PC-3 (cell line): ENCODE measurements around the gene ITGB1. TPM values are rescaled to one million over a fixed set of nuclear protein-coding genes. Genes with fewer than 3 reads are reported as not detected.
A peak's percentile ranks its signal among the peaks of the same experiment; 100 is the strongest.

ENCODE experiments used
- ATAC-seq: fragments of 200-7000 bp; cut with Tn5 transposase; 2 replicates; pipeline ENCODE4 v1.9.1; 2020; ENCODE audit warnings: mild to moderate bottlenecking, moderate library complexity
- BruUV-seq: library from RNA; stranded (reverse); fragments of 400-500 nt; replicated peaks from 2 replicates; lab custom pipeline; 2021; lab: Mats Ljungman, UMichigan
- CTCF ChIA-PET: fragments of 300-600 bp; sonication (Branson Sonifier 250); formaldehyde crosslinking; loops from one replicate; lab custom pipeline; 2022; ENCODE audit warnings: antibody characterized with exemption; lab: Charles Lee
- POLR2A ChIA-PET: fragments of 300-600 bp; sonication (Branson Sonifier 250); formaldehyde crosslinking; loops from one replicate; lab custom pipeline; 2022; ENCODE audit warnings: antibody characterized with exemption; ENCODE audit not compliant: unreplicated experiment; lab: Charles Lee
- DNase-seq: peaks from one replicate; pipeline ENCODE4 v3.0.0-alpha.2; 2015
- H2AFZ ChIP-seq: fragments of 300-600 bp; sonication (generic); 2 replicates; pipeline ENCODE4 v1.6.0; 2016; ENCODE audit warnings: antibody characterized with exemption, low read length
- H3F3A ChIP-seq: fragments of 300-600 bp; sonication (generic); one replicate; pipeline ENCODE4 v1.6.0; 2017; ENCODE audit warnings: antibody characterized with exemption, low read length, control low read depth, mild to moderate bottlenecking; ENCODE audit not compliant: unreplicated experiment
- H3K27ac ChIP-seq: fragments of 300-600 bp; sonication (generic); 2 replicates; pipeline ENCODE4 v1.5.1; 2016; ENCODE audit warnings: mild to moderate bottlenecking, low read length
- H3K27me3 ChIP-seq: fragments of 300-600 bp; sonication (generic); 2 replicates; pipeline ENCODE4 v1.6.1; 2016; ENCODE audit warnings: low read length, mixed read lengths
- H3K36me3 ChIP-seq: fragments of 300-600 bp; sonication (generic); 2 replicates; pipeline ENCODE4 v1.6.1; 2016; ENCODE audit warnings: low read depth, mixed run types, low read length, mixed read lengths
- H3K4me1 ChIP-seq: fragments of 300-600 bp; sonication (generic); 2 replicates; pipeline ENCODE4 v1.5.1; 2016; ENCODE audit warnings: low read length; ENCODE audit not compliant: insufficient read depth
- H3K4me2 ChIP-seq: fragments of 300-600 bp; sonication (generic); 2 replicates; pipeline ENCODE4 v1.6.0; 2016; ENCODE audit warnings: low read length
- H3K4me3 ChIP-seq: fragments of 300-600 bp; sonication (generic); 2 replicates; pipeline ENCODE4 v1.5.1; 2016; ENCODE audit warnings: mild to moderate bottlenecking, low read length, mixed read lengths
- H3K79me2 ChIP-seq: fragments of 300-600 bp; sonication (generic); 2 replicates; pipeline ENCODE4 v1.6.1; 2017; ENCODE audit warnings: low read length, mixed read lengths
- H3K9ac ChIP-seq: fragments of 300-600 bp; sonication (generic); 2 replicates; pipeline ENCODE4 v1.6.0; 2016; ENCODE audit warnings: mild to moderate bottlenecking, low read length
- H3K9me2 ChIP-seq: fragments of 300-600 bp; sonication (generic); replicated peaks from 2 replicates; pipeline ENCODE4 v1.6.1; 2016; ENCODE audit warnings: mixed run types, low read length, mixed read lengths
- H3K9me3 ChIP-seq: fragments of 300-600 bp; sonication (generic); 2 replicates; pipeline ENCODE4 v1.6.1; 2016; ENCODE audit warnings: low read length, mixed read lengths
- H4K20me1 ChIP-seq: fragments of 300-600 bp; sonication (generic); 2 replicates; pipeline ENCODE4 v1.6.1; 2016; ENCODE audit warnings: low read length, mixed read lengths
- EZH2 ChIP-seq: fragments of 300-600 bp; sonication (generic); IDR thresholded peaks from one replicate; pipeline ENCODE4 v1.6.1; 2017; ENCODE audit warnings: antibody characterized with exemption, mild to moderate bottlenecking, low read length; ENCODE audit not compliant: unreplicated experiment
- EZH2phosphoT487 ChIP-seq: fragments of 300-600 bp; sonication (generic); IDR thresholded peaks from 2 replicates; pipeline ENCODE4 v1.6.1; 2018; ENCODE audit warnings: mild to moderate bottlenecking, antibody characterized with exemption, low read length, borderline replicate concordance
- intact Hi-C: fragments of 100-400 bp; cut with micrococcal nuclease; formaldehyde crosslinking; loops from 2 replicates; pipeline ENCODE4 v1.9.0; 2023
- total RNA-seq: library from RNA; depleted of rRNA; stranded (reverse); fragments of >200 nt; gene quantifications from 2 replicates; pipeline ENCODE4 v1.2.3, GENCODE V29; 2014
- TF ChIP-seq, protein P1 (sequence below): fragments of 300-600 bp; sonication (generic); conservative IDR thresholded peaks from 2 replicates; pipeline ENCODE4 v1.5.1; 2017; ENCODE audit warnings: antibody characterized with exemption, low read depth, mild to moderate bottlenecking, low read length

The ITGB1 gene
- total RNA-seq, 1 experiment from 2014 or later = 1,010 TPM

DNA sequence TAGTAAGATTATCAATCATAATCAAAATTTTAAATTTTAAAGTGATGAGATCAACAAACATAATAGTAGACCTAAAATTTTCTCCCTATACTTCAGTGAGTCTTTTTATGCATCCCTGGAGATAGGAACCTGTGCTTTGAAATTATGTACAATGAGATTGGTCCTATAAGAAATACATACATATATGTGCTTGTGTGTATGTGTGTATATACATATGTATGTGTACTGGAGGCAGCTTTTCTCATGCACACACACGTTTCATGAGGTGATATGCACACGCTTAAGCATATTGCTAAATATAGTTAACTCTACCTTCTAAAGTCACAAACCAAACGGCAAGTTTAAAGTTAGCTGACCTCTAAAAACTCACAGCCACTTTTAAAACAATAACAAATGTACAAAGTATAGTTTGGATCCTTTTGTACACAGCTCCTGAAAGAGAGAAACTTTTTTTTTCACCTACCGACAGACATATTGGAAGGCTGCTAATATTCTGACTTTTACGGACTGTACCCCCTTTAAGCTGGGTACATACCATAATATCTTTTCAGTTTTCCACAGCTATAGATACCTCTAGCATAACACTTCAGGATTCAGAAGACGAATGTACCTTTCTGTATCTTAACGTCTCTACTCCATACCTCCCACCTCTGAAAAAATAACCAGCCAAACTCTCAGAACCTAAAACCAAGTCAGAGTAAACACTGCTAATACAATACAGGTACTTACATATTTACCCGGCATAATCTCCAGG is 3.3 kb downstream of the ITGB1 start:
- peaks cover 68% of the 10 kb centered on the region for H3K4me1 ChIP-seq
- no peak for TF ChIP-seq EZH2
- TF ChIP-seq, protein P1, sequence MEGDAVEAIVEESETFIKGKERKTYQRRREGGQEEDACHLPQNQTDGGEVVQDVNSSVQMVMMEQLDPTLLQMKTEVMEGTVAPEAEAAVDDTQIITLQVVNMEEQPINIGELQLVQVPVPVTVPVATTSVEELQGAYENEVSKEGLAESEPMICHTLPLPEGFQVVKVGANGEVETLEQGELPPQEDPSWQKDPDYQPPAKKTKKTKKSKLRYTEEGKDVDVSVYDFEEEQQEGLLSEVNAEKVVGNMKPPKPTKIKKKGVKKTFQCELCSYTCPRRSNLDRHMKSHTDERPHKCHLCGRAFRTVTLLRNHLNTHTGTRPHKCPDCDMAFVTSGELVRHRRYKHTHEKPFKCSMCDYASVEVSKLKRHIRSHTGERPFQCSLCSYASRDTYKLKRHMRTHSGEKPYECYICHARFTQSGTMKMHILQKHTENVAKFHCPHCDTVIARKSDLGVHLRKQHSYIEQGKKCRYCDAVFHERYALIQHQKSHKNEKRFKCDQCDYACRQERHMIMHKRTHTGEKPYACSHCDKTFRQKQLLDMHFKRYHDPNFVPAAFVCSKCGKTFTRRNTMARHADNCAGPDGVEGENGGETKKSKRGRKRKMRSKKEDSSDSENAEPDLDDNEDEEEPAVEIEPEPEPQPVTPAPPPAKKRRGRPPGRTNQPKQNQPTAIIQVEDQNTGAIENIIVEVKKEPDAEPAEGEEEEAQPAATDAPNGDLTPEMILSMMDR = no peak
- TF ChIP-seq EZH2phosphoT487 = no peak
- ATAC-seq (no peak), DNase-seq (peak; percentile 46)
- peaks cover 47% of the 10 kb centered on the region for H3K36me3 ChIP-seq
- peaks cover 95% of the 10 kb centered on the region for H3K79me2 ChIP-seq
- CTCF ChIA-PET = interaction anchor here (0.7 to 1.2 kb wide), 3 partner anchors 54 to 242 kb away, joined by 3 to 6 read pairs (median 4); no protein-coding TSS in a partner anchor
- intact Hi-C loops = loop anchor here (5.0 kb wide), 1 partner anchor 157 kb away; no protein-coding TSS in a partner anchor
- POLR2A ChIA-PET = interaction anchor here (0.5 to 3.1 kb wide), 3 partner anchors 26 to 1536 kb away, joined by 3 to 33 read pairs (median 3); no protein-coding TSS in a partner anchor
- no TSS peak for BruUV-seq
- H3K9me2 ChIP-seq = no peaks in the 10 kb centered on the region
- H4K20me1 ChIP-seq = peaks cover 77% of the 10 kb centered on the region
- no peaks in the 10 kb centered on the region for H3K9me3 ChIP-seq
- H3K9ac ChIP-seq = peak overlapping the region; percentile 92
- H3K4me2 ChIP-seq = peak overlapping the region; percentile 83
- peak overlapping the region; percentile 75 for H3K4me3 ChIP-seq
- H2AFZ ChIP-seq = no peak overlapping the region
- peak overlapping the region; percentile 63 for H3K27ac ChIP-seq
- H3F3A ChIP-seq = peaks cover 13% of the 10 kb centered on the region
- no peaks in the 10 kb centered on the region for H3K27me3 ChIP-seq

DNA sequence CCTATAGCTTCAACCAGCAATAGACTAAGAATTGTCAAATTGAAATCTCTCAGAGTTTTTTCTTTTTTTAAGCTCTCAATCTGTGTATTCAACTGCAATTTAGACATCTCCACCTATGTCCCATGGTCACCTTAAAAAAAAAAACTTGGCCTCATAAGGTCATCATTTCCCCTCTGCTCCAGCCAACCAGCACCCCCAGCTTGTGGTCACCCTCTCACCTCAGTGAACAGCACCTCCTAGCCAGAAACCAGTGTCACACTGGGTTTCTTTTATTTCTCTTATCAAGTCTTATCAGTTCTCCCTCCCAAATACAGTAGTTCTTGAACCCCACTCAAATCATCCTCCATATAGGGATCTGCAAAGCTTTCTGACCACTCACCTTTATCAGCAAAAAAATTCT is 4.0 kb downstream of the ITGB1 start:
- BruUV-seq = no TSS peak
- TF ChIP-seq, protein P1 = peak; percentile 46
- TF ChIP-seq EZH2 (no peak), EZH2phosphoT487 (no peak)
- peaks cover 83% of the 10 kb centered on the region for H4K20me1 ChIP-seq
- H3K9me2 ChIP-seq = no peaks in the 10 kb centered on the region
- peaks cover 51% of the 10 kb centered on the region for H3K36me3 ChIP-seq
- DNase-seq (no peak), ATAC-seq (no peak)
- peak overlapping the region; percentile 1; the same call in 1 of the 2 replicates for H3K27ac ChIP-seq
- H3K9ac ChIP-seq = peak overlapping the region; percentile 92
- H3K27me3 ChIP-seq = no peaks in the 10 kb centered on the region
- peak overlapping the region; percentile 83 for H3K4me2 ChIP-seq
- H3K9me3 ChIP-seq = no peaks in the 10 kb centered on the region
- intact Hi-C loops = no loop called here
- peak overlapping the region; percentile 75 for H3K4me3 ChIP-seq
- peaks cover 95% of the 10 kb centered on the region for H3K79me2 ChIP-seq
- no peak overlapping the region for H2AFZ ChIP-seq
- H3F3A ChIP-seq = peaks cover 13% of the 10 kb centered on the region
- peaks cover 68% of the 10 kb centered on the region for H3K4me1 ChIP-seq
- ChIA-PET CTCF (interaction anchor here (0.7 to 1.0 kb wide), 2 partner anchors 55 to 242 kb away, joined by 3 to 4 read pairs; no protein-coding TSS in a partner anchor), POLR2A (no interaction called here)
